H54 (cell line): ENCODE results near the gene BAX.

Source experiments
- DNase-seq: peaks from one replicate; pipeline ENCODE4 v3.0.0; 2011; ENCODE audit warnings: low spot score, mixed read lengths; ENCODE audit not compliant: insufficient read length
- FAIRE-seq: peaks from 3 replicates; lab custom pipeline; 2011; peaks lifted over from hg19 to GRCh38; lab: Jason Lieb, UNC
- POLR2A ChIP-seq: IDR thresholded peaks from 2 replicates; pipeline ENCODE4 v1.6.1; 2011; ENCODE audit warnings: low read depth, mild to moderate bottlenecking, low read length

BAX gene

GRCh38 chr19:48991011-48991609, 36.4 kb downstream of the BAX start:
- FAIRE-seq (no peak), DNase-seq (no peak)
- TF ChIP-seq POLR2A: no peak

DNA sequence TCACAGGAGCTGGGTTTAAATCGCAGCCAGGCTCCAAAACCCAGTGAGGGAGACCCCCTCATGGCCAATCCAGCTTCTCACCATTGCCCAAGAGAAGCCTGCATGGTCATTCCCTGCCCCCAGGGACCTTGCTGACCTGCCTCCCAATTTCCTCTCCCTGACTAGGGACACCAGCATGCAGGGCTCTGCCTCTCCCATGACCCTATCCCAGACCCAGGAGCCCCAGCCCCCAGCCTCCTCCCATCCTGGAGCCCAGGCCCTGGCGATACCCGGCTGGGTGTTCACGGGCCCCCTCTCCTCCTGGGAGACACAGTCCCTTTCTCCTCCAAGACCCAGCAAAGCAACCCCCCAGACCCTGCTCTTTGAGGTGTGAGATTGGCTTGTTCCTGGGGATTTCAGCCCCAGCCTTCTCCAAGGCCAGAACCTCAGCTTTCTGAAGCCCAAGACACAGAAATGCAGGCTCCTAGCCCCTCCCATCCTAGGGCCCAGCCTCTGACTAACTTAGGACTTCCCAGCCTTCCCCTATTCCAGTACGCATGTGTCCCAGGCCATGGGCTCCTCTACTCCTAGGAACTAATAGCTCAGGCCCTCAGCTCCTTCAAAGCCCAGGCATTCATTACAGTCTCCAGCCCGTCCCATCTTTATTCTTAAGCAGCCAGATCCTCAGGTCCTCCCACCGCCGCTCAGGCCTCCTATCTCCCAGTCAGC, 37.4 kb downstream of the BAX start:
- DNase-seq: peak; percentile 55
- TF ChIP-seq POLR2A: no peak
- no peak for FAIRE-seq

GRCh38 chr19:48992581-48993174, 38.0 kb downstream of the BAX start:
- DNase-seq (no peak), FAIRE-seq (no peak)
- no peak for TF ChIP-seq POLR2A

DNA sequence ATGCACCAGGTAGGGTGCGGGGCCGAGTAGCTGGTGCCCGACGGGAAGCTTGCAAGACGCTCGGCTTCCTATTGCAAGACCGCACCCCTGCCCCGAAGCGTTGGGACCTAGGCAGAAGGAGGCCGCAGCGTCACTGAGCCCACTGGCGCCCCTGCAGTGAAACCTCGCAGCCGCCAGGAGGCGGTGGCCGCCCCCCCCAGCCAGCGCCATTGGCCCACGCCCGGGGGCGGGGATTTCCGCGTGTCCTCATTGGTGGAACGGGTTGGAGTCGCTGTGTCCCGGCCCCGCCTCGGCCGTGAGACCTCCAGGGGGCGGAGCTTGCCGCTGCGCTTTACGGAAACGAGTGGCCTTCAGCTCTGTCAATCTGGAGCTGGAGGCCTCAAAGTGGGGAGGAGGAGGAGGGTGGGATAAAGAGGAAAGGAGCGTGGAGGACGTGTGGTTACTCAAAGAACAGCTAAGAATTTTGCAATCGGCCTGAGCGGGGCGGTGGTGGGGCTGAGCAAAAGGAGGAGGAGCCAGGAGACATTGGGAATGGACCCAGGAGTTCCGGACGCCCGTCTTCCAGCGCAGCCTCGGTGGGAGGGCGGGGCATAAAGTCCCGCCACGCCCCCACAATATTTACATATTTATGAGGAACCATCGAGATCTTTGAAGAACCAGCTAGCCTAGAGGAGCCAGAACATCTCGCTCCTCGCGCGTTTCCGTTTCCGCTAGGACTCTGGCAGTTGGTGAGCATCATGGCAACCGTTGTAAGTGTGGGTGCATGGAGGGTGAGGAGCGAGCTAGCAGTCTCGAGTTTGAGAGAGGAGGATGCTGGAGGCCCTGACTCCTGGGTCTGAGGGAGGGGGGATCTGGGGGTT, 38.7 kb downstream of the BAX start, which contains the start of the genes GYS1 and RUVBL2:
TSS of gene GYS1 (minus strand) at position 135 of the 860 bp plus-strand sequence. CDS start 197 bp downstream, outside the sequence.
TSS of gene RUVBL2 (plus strand) at position 713 of the 860 bp plus-strand sequence. CDS start at position 738, 25 bp downstream.
- TF ChIP-seq POLR2A: peak; percentile 72
- FAIRE-seq: peak; percentile 74
- peak; percentile 83 for DNase-seq

DNA sequence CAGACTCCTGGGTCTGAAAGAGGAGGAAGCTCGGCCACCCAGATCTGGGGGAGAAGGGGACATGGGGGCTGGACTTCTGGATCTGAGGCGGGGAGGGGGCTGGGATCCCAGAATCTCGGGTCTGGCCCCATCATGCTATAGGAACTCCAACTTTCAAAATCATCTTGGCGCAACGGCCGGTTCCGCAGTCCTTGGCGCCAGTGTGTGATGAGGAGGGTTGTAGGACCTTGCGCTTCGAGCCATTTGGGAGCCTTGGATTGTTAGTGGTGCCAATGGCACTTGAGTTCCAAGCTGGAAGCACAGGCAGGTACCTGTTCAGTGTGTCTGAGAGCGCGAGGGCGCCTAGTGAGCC, 39.3 kb downstream of the BAX start:
- DNase-seq: no peak

DNA sequence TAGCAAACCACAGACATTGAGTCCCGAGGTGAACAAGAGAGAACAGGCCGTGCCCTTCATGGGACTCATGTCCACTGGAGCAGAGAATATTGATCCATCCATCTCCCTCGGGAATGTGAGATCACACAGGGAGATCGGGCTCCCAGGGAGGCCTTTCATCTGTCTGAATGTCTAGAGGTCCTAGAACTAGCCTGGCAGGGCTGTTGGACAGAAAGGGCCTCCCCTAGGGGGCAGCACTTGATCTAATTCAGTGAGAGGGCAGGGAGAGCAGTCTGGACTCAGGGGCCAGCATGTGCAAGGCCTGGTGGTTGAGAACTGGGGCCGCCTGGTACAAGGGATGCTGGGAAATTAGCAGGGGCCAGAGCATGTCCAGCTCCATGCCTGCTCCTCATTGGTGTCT, 43.3 kb downstream of the BAX start:
- FAIRE-seq: no peak
- no peak for DNase-seq
- no peak for TF ChIP-seq POLR2A

More for the DNA sequence above, 39.3 kb downstream of the BAX start:
- no peak for TF ChIP-seq POLR2A
- FAIRE-seq: no peak

DNA sequence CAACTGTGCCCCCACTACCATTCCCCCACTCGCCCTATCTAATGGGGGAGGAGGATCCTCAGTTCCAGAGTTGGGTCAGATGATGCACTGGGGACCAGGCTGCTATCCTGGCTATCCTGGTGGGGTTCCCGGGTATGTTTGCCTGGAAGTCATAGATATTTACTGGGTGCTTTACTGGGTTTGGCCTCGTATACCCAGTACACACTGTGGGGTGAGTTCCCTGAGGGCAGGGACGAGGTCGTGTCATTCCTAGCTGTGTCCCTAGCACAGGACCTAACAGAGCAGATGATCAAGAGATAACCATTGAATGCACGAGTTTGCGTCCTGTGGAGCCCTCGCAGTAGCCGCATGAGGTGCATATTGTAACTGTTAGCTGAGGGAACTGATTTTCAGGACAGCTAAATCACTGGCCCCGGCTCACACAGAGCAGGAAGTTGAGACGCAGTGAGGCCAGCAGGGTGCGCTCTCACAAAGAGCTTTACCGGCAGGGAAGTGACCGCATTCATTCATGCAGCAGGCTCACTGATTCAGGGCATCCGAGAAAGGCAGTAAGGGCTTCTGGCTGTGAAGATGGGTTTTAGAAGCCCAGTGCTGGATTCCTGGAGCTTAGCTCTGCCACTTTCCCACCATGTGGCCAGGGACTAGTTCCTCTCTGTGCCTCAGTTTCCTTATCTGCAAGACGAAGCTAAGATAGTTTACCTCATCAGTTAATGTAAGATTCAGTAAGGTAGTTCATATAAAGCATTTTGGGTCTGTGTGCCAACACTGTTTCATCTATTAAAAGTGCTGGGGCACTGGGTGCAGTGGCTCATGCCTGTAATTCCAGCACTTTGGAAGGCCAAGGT, 45.0 kb downstream of the BAX start:
- TF ChIP-seq POLR2A: no peak
- DNase-seq: no peak
- no peak for FAIRE-seq

DNA sequence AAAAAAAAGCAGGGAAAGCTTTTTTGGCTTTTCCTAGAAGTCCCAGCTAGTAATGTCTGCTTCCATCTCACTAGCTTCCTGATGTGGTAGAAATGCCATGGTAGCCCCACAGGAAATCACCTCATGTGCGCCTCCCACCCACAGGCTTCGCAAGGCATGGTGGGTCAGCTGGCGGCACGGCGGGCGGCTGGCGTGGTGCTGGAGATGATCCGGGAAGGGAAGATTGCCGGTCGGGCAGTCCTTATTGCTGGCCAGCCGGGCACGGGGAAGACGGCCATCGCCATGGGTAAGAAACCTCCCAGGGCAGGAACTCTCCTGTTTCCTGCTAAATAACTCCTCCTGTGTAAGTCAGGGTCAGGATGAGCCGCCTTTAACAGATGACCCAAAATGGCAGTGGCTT, 49.5 kb downstream of the BAX start:
- FAIRE-seq (no peak), DNase-seq (no peak)
- TF ChIP-seq POLR2A: no peak

- DNase-seq (no peak), FAIRE-seq (no peak)
- no peak for TF ChIP-seq POLR2A
These were observed 50.4 kb downstream of the BAX start for GRCh38 chr19:49004964-49005614.

DNA sequence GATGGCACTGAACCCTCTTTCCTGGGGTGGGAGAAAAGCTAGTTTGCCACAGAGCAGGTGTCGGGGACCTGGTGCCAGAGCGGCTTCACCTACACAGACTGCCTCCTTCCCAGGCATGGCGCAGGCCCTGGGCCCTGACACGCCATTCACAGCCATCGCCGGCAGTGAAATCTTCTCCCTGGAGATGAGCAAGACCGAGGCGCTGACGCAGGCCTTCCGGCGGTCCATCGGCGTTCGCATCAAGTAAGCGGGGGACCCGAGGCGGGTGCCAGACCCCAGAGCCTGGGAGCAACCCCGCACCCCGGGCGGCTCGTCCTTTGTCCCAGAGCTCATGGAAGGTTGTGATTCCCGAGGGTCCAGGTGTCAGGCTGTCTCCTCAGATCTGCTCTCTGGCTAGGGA, 52.2 kb downstream of the BAX start:
- DNase-seq: no peak
- TF ChIP-seq POLR2A: no peak
- FAIRE-seq: no peak

DNA sequence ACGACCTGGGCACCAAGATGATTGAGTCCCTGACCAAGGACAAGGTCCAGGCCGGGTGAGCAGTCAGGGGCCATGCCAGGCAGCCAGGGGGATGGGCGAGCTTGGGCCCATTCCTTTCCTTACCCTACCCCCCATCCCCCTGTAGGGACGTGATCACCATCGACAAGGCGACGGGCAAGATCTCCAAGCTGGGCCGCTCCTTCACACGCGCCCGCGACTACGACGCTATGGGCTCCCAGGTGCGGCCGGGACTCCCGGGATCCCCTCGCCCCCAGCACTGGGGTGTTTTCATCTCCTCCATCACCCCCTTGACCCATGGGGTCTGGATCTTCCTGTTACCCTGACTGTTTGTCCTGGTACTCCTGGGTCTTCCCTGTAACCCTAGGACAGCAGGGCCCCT, 55.2 kb downstream of the BAX start:
- DNase-seq: no peak
- FAIRE-seq: no peak
- no peak for TF ChIP-seq POLR2A

GRCh38 chr19:49010453-49010852, 55.8 kb downstream of the BAX start:
- DNase-seq (no peak), FAIRE-seq (no peak)
- TF ChIP-seq POLR2A: no peak
